ENCODE data around the gene CPLX1.

GRCh38 chr4:808860-809570 is 16.9 kb downstream of the CPLX1 start:
- TF ChIP-seq POLR2AphosphoS5 (IDR thresholded peaks at IDR 0.05; ENCODE audit: low read depth, low read length) (no peak), POLR2A (IDR thresholded peaks at IDR 0.05; ENCODE audit: low read depth, low read length) (no peak), TAF1 (IDR thresholded peaks at IDR 0.05; ENCODE audit: low read depth, low read length) (no peak), PAX5 (IDR thresholded peaks at IDR 0.05; ENCODE audit: insufficient read depth, low read length, severe bottlenecking) (no peak)

Measured in GM12891 (cell line).